Bronchus fibroblast of lung (primary cell): ENCODE measurements around the gene TOR2A. TPM values are rescaled to one million over a fixed set of nuclear protein-coding genes. Genes with fewer than 3 reads are reported as not detected.

Experiments used
- total RNA-seq: library from RNA; depleted of rRNA; stranded (reverse); fragments of >200 nt; gene quantifications from 2 replicates; pipeline ENCODE4 v1.2.3, GENCODE V29; 2015

Gene TOR2A
- total RNA-seq, result 10.1 and 13.6 TPM in 2 replicates

GRCh38 chr9:127734747-127735529, at the start of gene TOR2A:
Gene TOR2A, minus strand, starts transcription at chr9:127735294. Its CDS starts 24 bp downstream, at chr9:127735270.

GRCh38 chr9:127778280-127779135, 43.4 kb upstream of the TOR2A start, which contains the start of gene SH2D3C:
Gene SH2D3C, minus strand, starts transcription at chr9:127778666. Its CDS starts 39 bp downstream, at chr9:127778627.

DNA sequence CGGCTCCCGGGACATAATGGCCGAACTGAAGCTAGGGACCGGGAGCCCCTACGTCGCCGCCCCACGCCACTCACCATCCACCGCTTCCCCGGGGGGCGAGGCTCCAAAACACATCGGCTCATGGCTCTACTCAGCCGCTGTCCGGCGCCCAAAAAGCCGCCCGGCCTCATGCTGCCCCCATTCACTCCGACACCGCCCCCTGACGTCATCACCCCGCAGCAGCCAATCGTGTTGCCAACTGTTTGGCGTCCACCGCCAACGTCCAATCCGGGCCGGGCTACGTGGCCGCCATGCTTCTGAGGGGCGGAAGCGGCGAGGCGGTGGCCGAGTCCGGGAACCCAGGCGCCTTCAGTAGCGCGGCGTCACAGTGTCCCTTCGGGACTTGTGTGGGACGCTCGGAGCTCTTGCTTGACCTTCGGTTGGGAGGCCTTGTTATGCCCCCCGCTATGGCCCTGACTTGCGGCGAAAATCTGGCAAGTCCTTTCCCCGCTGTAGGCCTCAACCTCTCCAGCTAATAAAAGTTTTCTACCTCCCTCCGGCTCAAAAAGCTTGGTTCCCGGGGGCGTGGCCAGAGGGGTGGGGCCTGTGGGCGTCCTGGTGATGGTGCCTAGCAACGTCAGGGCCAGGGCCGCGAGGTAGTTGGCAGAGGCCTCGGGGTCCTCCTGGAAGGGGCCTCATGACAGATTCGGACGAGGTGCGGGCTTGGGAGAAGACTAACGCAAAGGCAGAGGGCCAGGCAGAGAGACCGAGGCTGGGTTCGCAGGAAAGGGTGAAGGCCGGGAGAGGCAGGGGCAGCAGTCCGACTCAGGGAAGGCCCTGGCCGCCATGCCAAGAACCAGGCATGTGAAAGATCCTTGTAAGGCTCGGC, 19.4 kb downstream of the TOR2A start, which contains the start of the genes PTRH1 and TTC16:
Gene PTRH1, minus strand, starts transcription at position 194 of the 868 bp plus-strand sequence. Its CDS starts 24 bp downstream, at position 170.
Gene TTC16, plus strand, starts transcription at position 610 of the 868 bp plus-strand sequence. Its CDS starts 67 bp downstream, at position 677.

GRCh38 chr9:127706836-127707241, 28.3 kb downstream of the TOR2A start, which contains the start of gene CFAP157:
Gene CFAP157, plus strand, starts transcription at chr9:127706988. Its CDS starts 44 bp downstream, at chr9:127707032.

Other genes starting within 250 kb of the TOR2A start
- gene STXBP1, start 123.0 kb downstream of the TOR2A start, total RNA-seq, result 19.0 and 20.1 TPM in 2 replicates
- not detected in 2 replicates for gene CFAP157, start 28.3 kb downstream of the TOR2A start, total RNA-seq
- gene PTRH1, start 19.6 kb downstream of the TOR2A start, total RNA-seq, result 28.9 and 36.0 TPM in 2 replicates
- gene TTC16, start 19.2 kb downstream of the TOR2A start, total RNA-seq, result under 0.01 TPM in 1 of 2 replicates, not detected in the other
- under 0.01 TPM in 1 of 2 replicates, not detected in the other for gene SH2D3C, start 43.4 kb upstream of the TOR2A start, total RNA-seq
- 17.8 and 23.2 TPM in 2 replicates for gene CDK9, start 50.7 kb upstream of the TOR2A start, total RNA-seq
- gene FPGS, start 67.6 kb upstream of the TOR2A start, total RNA-seq, result 59.8 and 65.4 TPM in 2 replicates
- gene ENG, start 119.4 kb upstream of the TOR2A start, total RNA-seq, result 47.2 and 48.9 TPM in 2 replicates
- gene AK1, start 142.4 kb upstream of the TOR2A start, total RNA-seq, result 73.0 and 87.0 TPM in 2 replicates
- gene ST6GALNAC6, start 164.3 kb upstream of the TOR2A start, total RNA-seq, result 45.4 and 49.1 TPM in 2 replicates
- 32.6 and 41.0 TPM in 2 replicates for gene ST6GALNAC4, start 181.7 kb upstream of the TOR2A start, total RNA-seq
- 2.1 and 4.0 TPM in 2 replicates for gene PIP5KL1, start 195.5 kb upstream of the TOR2A start, total RNA-seq
- gene DPM2, start 202.6 kb upstream of the TOR2A start, total RNA-seq, result 30.9 and 38.5 TPM in 2 replicates
- 3.0 and 4.2 TPM in 2 replicates for gene EEIG1, start 245.7 kb upstream of the TOR2A start, total RNA-seq